IMR-90 (cell line): Measurements from ENCODE around the gene FUCA2. TPM values are rescaled to one million over a fixed set of nuclear protein-coding genes. Genes with fewer than 3 reads are reported as not detected.
A peak's percentile ranks its signal among the peaks of the same experiment; 100 is the strongest.

Experiments used
- ATAC-seq: fragments of 200-7000 bp; cut with Tn5 transposase; 2 replicates; pipeline ENCODE4 v1.9.1; 2020; ENCODE audit warnings: low read depth, mild to moderate bottlenecking, moderate library complexity
- BruUV-seq: library from RNA; stranded (reverse); fragments of 400-500 nt; replicated peaks from 2 replicates; lab custom pipeline; 2021; lab: Mats Ljungman, UMichigan
- CTCF ChIA-PET: fragments of 300-600 bp; formaldehyde crosslinking; extraction: SDS; loops from one replicate; lab custom pipeline; 2021; ENCODE audit warnings: antibody characterized with exemption; lab: Yijun Ruan, JAX
- POLR2A ChIA-PET: fragments of 300-600 bp; sonication (Branson Sonifier 250); formaldehyde crosslinking; loops from one replicate; lab custom pipeline; 2022; ENCODE audit warnings: antibody characterized with exemption; ENCODE audit not compliant: unreplicated experiment; lab: Charles Lee
- DNase-seq: peaks from one replicate; pipeline ENCODE4 v3.0.0; 2013
- H2AFZ ChIP-seq: replicated peaks from 2 replicates; pipeline ENCODE3; 2013; ENCODE audit warnings: low read length, mild to moderate bottlenecking; ENCODE audit not compliant: poor library complexity
- H2AK5ac ChIP-seq: 2 replicates; pipeline ENCODE4 v1.6.1; 2013; ENCODE audit warnings: low read depth, low read length, inconsistent platforms
- H2AK9ac ChIP-seq: replicated peaks from 2 replicates; pipeline ENCODE3; 2013; ENCODE audit warnings: mild to moderate bottlenecking, low read depth, low read length, moderate library complexity; ENCODE audit not compliant: poor library complexity
- H2BK120ac ChIP-seq: 2 replicates; pipeline ENCODE4 v1.6.1; 2013; ENCODE audit warnings: low read depth, low read length, inconsistent platforms
- H2BK15ac ChIP-seq: 3 replicates; pipeline ENCODE4 v1.6.1; 2013; ENCODE audit warnings: low read depth, low read length, inconsistent platforms
- H2BK20ac ChIP-seq: 2 replicates; pipeline ENCODE4 v1.6.1; 2013; ENCODE audit warnings: low read depth, mild to moderate bottlenecking, inconsistent platforms, low read length, moderate library complexity
- H2BK5ac ChIP-seq: 2 replicates; pipeline ENCODE4 v1.6.1; 2013; ENCODE audit warnings: mild to moderate bottlenecking, low read depth, low read length, inconsistent platforms; ENCODE audit not compliant: poor library complexity, severe bottlenecking
- H3K14ac ChIP-seq: replicated peaks from 2 replicates; pipeline ENCODE4 v1.6.1; 2013; ENCODE audit warnings: low read depth, low read length, inconsistent platforms
- H3K18ac ChIP-seq: 2 replicates; pipeline ENCODE4 v1.6.1; 2013; ENCODE audit warnings: low read depth, low read length, control low read depth
- H3K23ac ChIP-seq: 2 replicates; pipeline ENCODE4 v1.6.1; 2013; ENCODE audit warnings: low read depth, low read length, inconsistent platforms
- H3K27ac ChIP-seq: 2 replicates; pipeline ENCODE4 v1.5.1; 2013; ENCODE audit warnings: mild to moderate bottlenecking, control low read depth, low read length; ENCODE audit not compliant: insufficient read depth
- H3K27me3 ChIP-seq: 2 replicates; pipeline ENCODE4 v1.6.1; 2013; ENCODE audit warnings: low read length; ENCODE audit not compliant: control insufficient read depth, insufficient read depth
- H3K36me3 ChIP-seq: 2 replicates; pipeline ENCODE4 v1.6.1; 2013; ENCODE audit warnings: low read length, mixed read lengths; ENCODE audit not compliant: control insufficient read depth, insufficient read depth
- H3K4ac ChIP-seq: 2 replicates; pipeline ENCODE4 v1.6.1; 2013; ENCODE audit warnings: low read depth, low read length, inconsistent platforms
- H3K4me1 ChIP-seq: 2 replicates; pipeline ENCODE4 v1.6.1; 2013; ENCODE audit warnings: low read length, mixed read lengths; ENCODE audit not compliant: control insufficient read depth, insufficient read depth
- H3K4me2 ChIP-seq: 2 replicates; pipeline ENCODE4 v1.6.1; 2013; ENCODE audit warnings: low read depth, mild to moderate bottlenecking, control low read depth, low read length, moderate library complexity
- H3K4me3 ChIP-seq: 2 replicates; pipeline ENCODE4 v1.5.1; 2013; ENCODE audit warnings: low read depth, mild to moderate bottlenecking, control low read depth, low read length, moderate library complexity; ENCODE audit not compliant: insufficient read depth
- H3K56ac ChIP-seq: 2 replicates; pipeline ENCODE4 v1.6.1; 2013; ENCODE audit warnings: low read length, inconsistent platforms; ENCODE audit not compliant: insufficient read depth; ENCODE audit errors: extremely low read depth
- H3K79me1 ChIP-seq, 2 experiments: 2 replicates each; pipeline ENCODE4 v1.6.1; 2013; ENCODE audit warnings: low read length in 2 of 2, inconsistent platforms in 1 of 2, low read depth in 1 of 2
- H3K9ac ChIP-seq: 2 replicates; pipeline ENCODE4 v1.6.1; 2013; ENCODE audit warnings: low read depth, low read length, control low read depth
- H3K9me1 ChIP-seq: 2 replicates; pipeline ENCODE4 v1.6.1; 2013; ENCODE audit warnings: low read length, inconsistent platforms; ENCODE audit not compliant: insufficient read depth
- H3K9me3 ChIP-seq: 2 replicates; pipeline ENCODE4 v1.6.1; 2013; ENCODE audit warnings: low read length; ENCODE audit not compliant: control insufficient read depth, insufficient read depth
- H4K20me1 ChIP-seq: 2 replicates; pipeline ENCODE4 v1.6.1; 2013; ENCODE audit warnings: low read length, inconsistent platforms; ENCODE audit not compliant: insufficient read depth
- H4K5ac ChIP-seq: 2 replicates; pipeline ENCODE4 v1.6.1; 2013; ENCODE audit warnings: mild to moderate bottlenecking, low read depth, low read length, control low read depth
- H4K8ac ChIP-seq, 2 experiments: 2 replicates each; pipeline ENCODE4 v1.6.1; 2013; ENCODE audit warnings: low read depth in 2 of 2, low read length in 2 of 2, control low read depth in 1 of 2, inconsistent platforms in 1 of 2
- H4K91ac ChIP-seq: 2 replicates; pipeline ENCODE4 v1.6.1; 2013; ENCODE audit warnings: low read depth, low read length, inconsistent platforms; ENCODE audit not compliant: insufficient read depth
- RFX5 ChIP-seq: IDR thresholded peaks from 2 replicates; pipeline ENCODE4 v1.8.0; 2012; ENCODE audit warnings: low read depth, mild to moderate bottlenecking, low read length, moderate library complexity
- SMC3 ChIP-seq: fragments of 150-350 bp; IDR thresholded peaks from 2 replicates; pipeline ENCODE4 v1.6.1; 2016; ENCODE audit warnings: low read depth, mild to moderate bottlenecking, antibody characterized with exemption, low read length, moderate library complexity
- WGBS, 2 experiments: methylation state at CpG; one replicate each; pipeline versions ENCODE4 v1.1.5 to v1.1.7; 2013; ENCODE audit warnings: missing lambda C conversion rate in 2 of 2; ENCODE audit not compliant: insufficient read length in 1 of 2; ENCODE audit errors: extremely low coverage in 2 of 2; 5-methylcytosine and 5-hydroxymethylcytosine counted together
- dilution Hi-C: fragments of 300-500 bp; cut with HindIII; formaldehyde crosslinking; loops from one replicate; pipeline ENCODE4 v1.14.3; 2018; ENCODE audit warnings: low sequenced_read_pairs; ENCODE audit not compliant: unreplicated experiment
- in situ Hi-C: fragments of 300-500 bp; cut with MboI; formaldehyde crosslinking; loops from 3 replicates; pipeline ENCODE4 v1.14.3; 2019; ENCODE audit warnings: low sequenced_read_pairs, inconsistent platforms, mixed read lengths
- intact Hi-C: fragments of 100-400 bp; cut with micrococcal nuclease; formaldehyde crosslinking; loops from 2 replicates; pipeline ENCODE4 v1.10.0; 2022
- polyA plus RNA-seq, 3 experiments: library from polyadenylated mRNA; depleted of rRNA; stranded (reverse); fragments of >200 nt; gene quantifications; 2 replicates each; pipeline ENCODE4 v1.2.3, GENCODE V29; 2012; ENCODE audit warnings: low replicate concordance in 1 of 3
- total RNA-seq: library from RNA; depleted of rRNA; stranded (reverse); fragments of >200 nt; gene quantifications from 2 replicates; pipeline ENCODE4 v1.2.3, GENCODE V29; 2012

The FUCA2 gene
- total and polyA plus RNA-seq, 2 of the 4 experiments (the other 2 are of a cell fraction), result 44.1 to 47.4 TPM

GRCh38 chr6:143531720-143532499 is 20.4 kb upstream of the FUCA2 start:
- no peaks in the 10 kb centered on the region for H4K20me1 ChIP-seq
- TF ChIP-seq SMC3 (no peak), RFX5 (no peak)
- no peak overlapping the region for H2BK20ac ChIP-seq
- no peak for DNase-seq
- peak overlapping the region; percentile 43 for H2AK9ac ChIP-seq
- no peak overlapping the region for H2BK5ac ChIP-seq
- no peaks in the 10 kb centered on the region for H3K9me3 ChIP-seq
- intact Hi-C loops, result no loop called here
- H3K9ac ChIP-seq, result no peak overlapping the region
- H3K27ac ChIP-seq, result no peak overlapping the region
- no peak overlapping the region for H3K56ac ChIP-seq
- H3K18ac ChIP-seq, result no peak overlapping the region
- H3K9me1 ChIP-seq, result no peaks in the 10 kb centered on the region
- no peak overlapping the region for H3K4me3 ChIP-seq
- H3K23ac ChIP-seq, result no peak overlapping the region
- H4K91ac ChIP-seq, result no peak overlapping the region
- in situ Hi-C loops, result no loop called here
- H2BK120ac ChIP-seq, result no peak overlapping the region
- no peak overlapping the region for H4K5ac ChIP-seq
- no peak overlapping the region for H2BK15ac ChIP-seq
- POLR2A ChIA-PET, result interaction anchor here (0.6 kb wide), 1 partner anchor 1294 kb away, joined by 5 read pairs; no protein-coding TSS in a partner anchor
- no peaks in the 10 kb centered on the region for H3K79me1 ChIP-seq
- BruUV-seq, result no TSS peak
- H3K4me1 ChIP-seq, result peaks cover 2% of the 10 kb centered on the region; the same call in 1 of the 2 replicates
- no peak overlapping the region for H2AFZ ChIP-seq
- H3K14ac ChIP-seq, result no peak overlapping the region
- H3K27me3 ChIP-seq, result peaks cover 9% of the 10 kb centered on the region
- dilution Hi-C loops, result no loop called here
- no peak overlapping the region for H2AK5ac ChIP-seq
- H3K36me3 ChIP-seq, result no peaks in the 10 kb centered on the region
- H3K4me2 ChIP-seq, result no peak overlapping the region
- CTCF ChIA-PET, result no interaction called here
- ATAC-seq, result no peak
- H3K4ac ChIP-seq, result no peak overlapping the region
- H4K8ac ChIP-seq, result no peak overlapping the region
- 55% methylated on average over 2 of the region's 5 CpGs; no CpG with 5 or more reads in 1 of the 2 experiments for WGBS, 2 experiments
